ENCODE data around the gene ARL6IP4.

Gene ARL6IP4

DNA sequence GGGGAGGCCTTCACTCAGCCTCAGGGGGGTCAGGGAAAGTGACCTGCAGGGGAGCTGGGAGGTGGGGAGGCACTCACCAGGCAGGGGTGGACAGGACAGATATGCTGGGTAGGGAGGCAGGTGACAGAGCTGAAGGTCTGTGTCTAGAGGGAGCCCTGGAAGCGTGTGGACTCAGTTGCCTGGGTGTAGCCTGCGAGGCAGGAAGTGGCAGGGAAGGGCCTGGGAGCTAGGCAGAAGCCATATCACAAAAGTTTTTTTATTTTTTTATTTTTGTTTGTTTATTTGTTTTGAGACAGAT lies 39.3 kb downstream of the ARL6IP4 start:
- H3K4me2 ChIP-seq (ENCODE audit: low read length), result no peak overlapping the region
- H3K27ac ChIP-seq, result no peak overlapping the region
- no peaks in the 10 kb centered on the region for H3K4me1 ChIP-seq
- no peak overlapping the region for H2AFZ ChIP-seq
- H3K4me3 ChIP-seq (ENCODE audit: low read depth, low read length), result no peak overlapping the region
- no peaks in the 10 kb centered on the region for H3K9me3 ChIP-seq (ENCODE audit: control insufficient read depth, low read length)
- TF ChIP-seq, protein P1, sequence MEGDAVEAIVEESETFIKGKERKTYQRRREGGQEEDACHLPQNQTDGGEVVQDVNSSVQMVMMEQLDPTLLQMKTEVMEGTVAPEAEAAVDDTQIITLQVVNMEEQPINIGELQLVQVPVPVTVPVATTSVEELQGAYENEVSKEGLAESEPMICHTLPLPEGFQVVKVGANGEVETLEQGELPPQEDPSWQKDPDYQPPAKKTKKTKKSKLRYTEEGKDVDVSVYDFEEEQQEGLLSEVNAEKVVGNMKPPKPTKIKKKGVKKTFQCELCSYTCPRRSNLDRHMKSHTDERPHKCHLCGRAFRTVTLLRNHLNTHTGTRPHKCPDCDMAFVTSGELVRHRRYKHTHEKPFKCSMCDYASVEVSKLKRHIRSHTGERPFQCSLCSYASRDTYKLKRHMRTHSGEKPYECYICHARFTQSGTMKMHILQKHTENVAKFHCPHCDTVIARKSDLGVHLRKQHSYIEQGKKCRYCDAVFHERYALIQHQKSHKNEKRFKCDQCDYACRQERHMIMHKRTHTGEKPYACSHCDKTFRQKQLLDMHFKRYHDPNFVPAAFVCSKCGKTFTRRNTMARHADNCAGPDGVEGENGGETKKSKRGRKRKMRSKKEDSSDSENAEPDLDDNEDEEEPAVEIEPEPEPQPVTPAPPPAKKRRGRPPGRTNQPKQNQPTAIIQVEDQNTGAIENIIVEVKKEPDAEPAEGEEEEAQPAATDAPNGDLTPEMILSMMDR (IDR thresholded peaks at IDR 0.05), result no peak
- no peaks in the 10 kb centered on the region for H3K79me2 ChIP-seq
- no peaks in the 10 kb centered on the region for H3K27me3 ChIP-seq (ENCODE audit: control insufficient read depth, insufficient read depth, low read length)
- no peak overlapping the region for H3K9ac ChIP-seq
- H3K36me3 ChIP-seq (ENCODE audit: control insufficient read depth, insufficient read depth, low read length), result no peaks in the 10 kb centered on the region

DNA sequence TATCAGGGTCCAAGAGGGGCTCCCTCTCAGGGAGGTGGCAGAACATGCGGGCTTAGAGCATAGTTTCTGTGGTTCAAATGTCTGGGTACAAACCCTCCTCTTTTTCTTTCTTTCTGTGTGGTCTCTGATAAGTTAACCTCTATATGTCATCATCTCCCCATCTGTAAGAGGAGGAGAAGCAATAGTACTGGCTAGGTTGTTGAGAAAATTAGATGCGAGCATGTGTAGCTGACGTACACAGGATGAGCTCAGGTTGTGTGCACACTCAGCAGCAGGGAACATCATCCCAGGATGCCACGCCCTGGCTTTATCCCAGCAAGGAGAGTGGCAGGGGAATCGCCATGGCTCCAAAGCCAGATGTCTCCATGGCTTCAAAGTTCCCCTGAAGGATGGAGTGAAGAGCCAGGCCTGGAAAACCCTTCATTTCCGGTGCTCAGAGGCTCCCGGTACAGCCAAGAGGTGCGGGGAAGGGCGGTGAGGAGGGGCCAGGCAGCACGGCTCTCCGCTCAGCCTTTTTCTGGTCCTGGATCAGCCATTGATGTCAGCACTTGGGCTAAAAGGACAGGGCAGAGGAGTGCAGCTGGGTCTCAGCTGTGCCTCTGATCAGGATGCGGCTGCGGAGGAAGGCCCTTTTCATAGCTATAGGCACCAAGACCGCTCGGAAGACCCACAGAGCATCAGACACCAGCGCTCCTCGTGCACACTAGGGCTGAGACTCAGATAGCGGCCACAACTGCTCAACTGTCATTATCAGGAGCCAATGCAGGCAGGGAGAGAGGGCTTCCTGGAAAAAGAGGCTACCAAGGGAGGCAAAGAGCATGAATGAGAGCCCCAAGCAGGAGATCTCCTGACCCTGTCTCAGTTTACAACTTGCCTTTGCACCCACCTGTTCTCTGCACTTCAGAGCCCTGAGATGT lies 41.5 kb downstream of the ARL6IP4 start:
- Histone ChIP-seq H3K27ac (no peak overlapping the region), H3K79me2 (no peaks in the 10 kb centered on the region), H3K9ac (no peak overlapping the region), H3K9me3 (ENCODE audit: control insufficient read depth, low read length) (no peaks in the 10 kb centered on the region), H3K36me3 (ENCODE audit: control insufficient read depth, insufficient read depth, low read length) (no peaks in the 10 kb centered on the region), H3K4me3 (ENCODE audit: low read depth, low read length) (no peak overlapping the region), H3K4me2 (ENCODE audit: low read length) (no peak overlapping the region), H2AFZ (no peak overlapping the region), H3K4me1 (no peaks in the 10 kb centered on the region), H3K27me3 (ENCODE audit: control insufficient read depth, insufficient read depth, low read length) (no peaks in the 10 kb centered on the region)
- TF ChIP-seq, protein P1 (IDR thresholded peaks at IDR 0.05), result no peak

GRCh38 chr12:123022846-123023245 lies 42.4 kb downstream of the ARL6IP4 start:
- Histone ChIP-seq H3K9ac (no peak overlapping the region), H3K4me1 (no peaks in the 10 kb centered on the region)

DNA sequence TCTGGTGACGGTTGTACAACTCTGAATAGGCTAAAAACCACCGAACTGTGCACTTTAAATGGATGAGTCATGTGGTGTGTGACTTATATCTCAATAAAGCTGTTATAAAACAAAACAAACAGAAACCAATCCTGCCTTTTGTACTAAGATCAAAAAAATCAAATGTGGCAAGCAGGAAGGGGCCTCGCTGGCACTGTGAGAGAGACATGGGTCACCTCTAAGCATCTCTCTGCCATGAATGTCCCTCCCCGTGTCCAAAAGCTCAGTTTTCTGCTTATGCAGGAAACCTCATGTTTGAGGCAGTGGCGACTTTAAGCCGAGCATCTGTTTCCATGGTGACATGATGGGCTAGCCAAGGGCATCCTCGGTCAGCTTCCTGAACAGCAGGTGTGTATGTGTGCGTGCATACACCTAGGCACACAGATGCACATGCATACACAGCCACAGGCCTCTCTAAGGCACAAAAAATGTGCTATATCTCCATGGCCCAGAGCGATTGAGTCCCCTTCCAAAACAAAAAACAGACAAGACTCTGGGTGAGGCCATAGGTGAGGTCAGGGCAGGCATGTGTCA lies 44.4 kb downstream of the ARL6IP4 start:
- Histone ChIP-seq H3K36me3 (ENCODE audit: control insufficient read depth, insufficient read depth, low read length) (no peaks in the 10 kb centered on the region), H3K9ac (no peak overlapping the region), H3K79me2 (peaks cover 2% of the 10 kb centered on the region), H3K4me2 (ENCODE audit: low read length) (no peak overlapping the region), H3K27me3 (ENCODE audit: control insufficient read depth, insufficient read depth, low read length) (no peaks in the 10 kb centered on the region), H3K4me3 (ENCODE audit: low read depth, low read length) (no peak overlapping the region), H3K4me1 (no peaks in the 10 kb centered on the region), H3K9me3 (ENCODE audit: control insufficient read depth, low read length) (no peaks in the 10 kb centered on the region), H3K27ac (no peak overlapping the region), H2AFZ (no peak overlapping the region)
- TF ChIP-seq, protein P1 (IDR thresholded peaks at IDR 0.05), result no peak

More at GRCh38 chr12:123022846-123023245, 42.4 kb downstream of the ARL6IP4 start:
- Histone ChIP-seq H3K4me3 (ENCODE audit: low read depth, low read length) (no peak overlapping the region), H2AFZ (no peak overlapping the region), H3K27ac (no peak overlapping the region), H3K9me3 (ENCODE audit: control insufficient read depth, low read length) (no peaks in the 10 kb centered on the region), H3K27me3 (ENCODE audit: control insufficient read depth, insufficient read depth, low read length) (no peaks in the 10 kb centered on the region), H3K4me2 (ENCODE audit: low read length) (no peak overlapping the region), H3K36me3 (ENCODE audit: control insufficient read depth, insufficient read depth, low read length) (no peaks in the 10 kb centered on the region), H3K79me2 (no peaks in the 10 kb centered on the region)
- TF ChIP-seq, protein P1 (IDR thresholded peaks at IDR 0.05), result no peak

Data from parathyroid adenoma (tissue), 2 donors.